Measurements from ENCODE around the gene SSTR3.

DNA sequence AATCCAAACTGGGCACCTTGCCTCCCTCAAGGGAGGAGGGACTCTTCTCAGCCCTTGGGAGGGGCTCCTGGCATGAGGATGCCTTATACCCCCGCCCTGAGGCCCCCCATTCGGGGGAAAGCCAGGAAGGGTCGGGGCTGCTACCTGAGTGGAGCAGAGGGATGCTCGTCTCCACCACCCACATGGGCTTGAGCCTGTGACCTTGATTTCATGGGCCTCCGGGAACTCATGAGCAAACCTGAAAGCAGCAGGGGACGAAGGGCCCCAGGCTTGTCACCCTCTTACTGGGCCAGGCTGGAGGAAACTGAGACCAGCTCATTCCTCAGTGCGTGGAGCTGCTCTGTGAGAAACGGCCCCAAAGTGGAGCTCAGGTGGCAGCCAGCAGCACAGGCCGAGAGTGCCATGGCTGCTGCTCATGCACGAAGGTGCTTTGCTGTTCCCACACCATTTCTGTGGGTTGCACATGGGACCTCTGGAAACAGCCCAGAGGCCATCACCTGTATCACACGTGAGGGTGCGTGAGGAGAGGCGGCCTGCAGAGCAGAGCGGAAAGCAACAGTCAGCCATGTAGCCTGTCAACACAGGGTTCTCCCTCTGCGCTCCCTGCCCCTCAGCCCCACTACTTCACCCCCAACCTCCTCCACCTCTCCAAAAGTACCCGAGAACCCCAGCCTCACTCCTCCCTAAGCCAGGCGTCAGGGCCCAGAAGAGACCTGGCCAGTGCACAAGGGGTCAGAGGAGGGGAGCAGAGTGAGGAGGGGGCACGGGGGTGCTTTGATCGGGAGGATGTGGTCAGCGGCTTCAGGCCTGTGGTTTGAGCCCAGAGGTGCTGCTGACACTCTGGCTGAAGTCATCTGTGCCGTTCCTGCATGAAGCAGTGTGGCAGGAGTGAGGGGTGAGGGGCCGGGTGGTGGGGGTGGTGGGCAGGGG lies 48.4 kb downstream of the SSTR3 start:
- TF ChIP-seq MAFF (IDR thresholded peaks at IDR 0.05; ENCODE audit: low read length), result no peak
- TF ChIP-seq PTRF (tag; IDR thresholded peaks at IDR 0.05), result no peak
- TF ChIP-seq, protein P1, sequence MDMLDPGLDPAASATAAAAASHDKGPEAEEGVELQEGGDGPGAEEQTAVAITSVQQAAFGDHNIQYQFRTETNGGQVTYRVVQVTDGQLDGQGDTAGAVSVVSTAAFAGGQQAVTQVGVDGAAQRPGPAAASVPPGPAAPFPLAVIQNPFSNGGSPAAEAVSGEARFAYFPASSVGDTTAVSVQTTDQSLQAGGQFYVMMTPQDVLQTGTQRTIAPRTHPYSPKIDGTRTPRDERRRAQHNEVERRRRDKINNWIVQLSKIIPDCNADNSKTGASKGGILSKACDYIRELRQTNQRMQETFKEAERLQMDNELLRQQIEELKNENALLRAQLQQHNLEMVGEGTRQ (CRISPR knock-in tag; IDR thresholded peaks at IDR 0.05), result no peak
- no peak for TF ChIP-seq TBL1XR1 (IDR thresholded peaks at IDR 0.05; ENCODE audit: low read length in 2 of 2)
- TF ChIP-seq CEBPB (tag; IDR thresholded peaks at IDR 0.05), result no peak
- TF ChIP-seq FOXA1 (IDR thresholded peaks at IDR 0.05; ENCODE audit: borderline replicate concordance), result no peak

All from K562 (cell line).